GM12801 (cell line): ENCODE measurements around the gene PARVB.

Experiments
- CTCF ChIP-seq: IDR thresholded peaks from one replicate; pipeline ENCODE4 v1.5.1; 2011; ENCODE audit warnings: control low read depth; ENCODE audit not compliant: insufficient read length; ENCODE audit errors: extremely low read depth

PARVB gene

DNA sequence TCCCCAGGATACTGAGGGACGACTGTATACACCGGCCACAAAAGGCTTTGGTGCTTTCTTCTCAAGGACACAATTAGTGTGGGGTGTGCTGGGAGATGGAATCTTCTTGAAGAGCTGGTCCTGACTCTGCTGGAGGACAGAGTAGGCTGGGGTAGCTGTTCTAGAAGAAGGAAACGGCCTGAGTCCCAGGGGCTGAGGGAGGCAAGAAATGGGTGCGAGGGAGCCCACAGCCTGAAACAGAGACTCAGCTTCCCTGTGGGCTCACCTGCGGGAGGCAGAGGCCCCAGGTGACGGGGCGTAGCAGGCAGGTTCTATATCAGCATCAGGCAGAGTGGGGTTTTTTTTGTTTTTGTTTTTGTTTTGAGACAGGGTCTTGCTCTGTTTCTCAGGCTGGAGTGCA, 193.2 kb downstream of the PARVB start:
- no peak for TF ChIP-seq CTCF

DNA sequence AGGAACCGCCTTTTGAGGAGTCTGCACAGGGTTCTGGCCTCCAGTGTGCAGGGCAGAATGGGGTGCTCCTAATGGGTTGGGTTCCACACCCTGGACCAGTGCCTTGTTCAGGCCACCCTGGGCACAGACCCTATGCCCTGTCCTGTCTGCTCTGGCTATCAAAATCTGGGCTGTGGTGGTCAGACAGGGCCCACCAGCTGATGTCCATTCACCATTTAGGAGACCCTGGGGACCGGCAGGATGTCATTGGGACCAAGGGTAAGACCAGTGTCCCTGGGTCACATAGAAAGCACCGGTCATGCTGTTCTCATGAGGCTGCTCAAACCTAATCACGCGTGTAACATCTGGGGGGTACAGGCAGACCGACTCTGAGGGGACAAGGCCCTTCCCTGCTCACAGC, 194.0 kb downstream of the PARVB start:
- TF ChIP-seq CTCF: no peak

GRCh38 chr22:44219101-44219870, 195.2 kb downstream of the PARVB start:
- no peak for TF ChIP-seq CTCF

GRCh38 chr22:44220727-44221680, 196.9 kb downstream of the PARVB start:
- TF ChIP-seq CTCF: no peak

GRCh38 chr22:44221710-44222475, 197.8 kb downstream of the PARVB start:
- TF ChIP-seq CTCF: no peak
